Measurements from ENCODE around the gene SORCS3. TPM values are rescaled to one million over a fixed set of nuclear protein-coding genes. Genes with fewer than 3 reads are reported as not detected.

SORCS3 gene
- total RNA-seq, 1 experiment from 2014 or later = 0.18 TPM

DNA sequence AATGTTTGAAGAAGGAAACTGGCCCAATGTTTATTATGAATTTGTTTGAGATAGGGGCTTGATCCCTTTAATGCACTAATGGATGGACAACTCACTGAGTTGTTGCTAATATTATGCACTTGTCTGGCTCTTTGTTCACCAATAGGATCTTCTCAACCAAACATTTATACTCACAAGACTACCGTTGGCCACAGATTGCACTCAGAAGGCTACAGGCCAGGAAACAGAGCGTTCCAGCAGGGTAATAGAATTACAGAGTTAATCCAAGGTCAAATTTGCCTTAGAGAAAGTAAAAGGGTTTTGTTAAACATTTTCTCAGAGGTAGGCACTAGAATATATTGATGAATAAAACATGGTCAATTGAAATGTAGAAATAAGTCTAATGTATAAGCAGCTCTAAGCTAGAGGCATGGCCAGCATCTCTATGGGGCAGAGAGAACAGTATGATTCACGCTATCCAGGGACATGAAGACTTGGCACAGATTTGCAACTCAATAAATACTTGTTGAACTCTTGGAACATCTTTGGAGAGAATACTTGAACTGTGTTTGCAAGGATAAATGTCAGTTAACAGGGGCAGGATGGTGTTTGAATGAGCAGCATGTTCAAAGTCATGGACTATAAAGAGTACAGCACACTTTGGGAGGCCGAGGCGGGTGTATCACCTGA, 606.9 kb downstream of the SORCS3 start:
- H3K9me3 Mint-ChIP-seq (ENCODE audit: unreplicated experiment) = no peaks in the 10 kb centered on the region
- Histone ChIP-seq H3K36me3 (ENCODE audit: control insufficient read depth, insufficient read depth, low read length) (no peaks in the 10 kb centered on the region), H3K9me3 (no peaks in the 10 kb centered on the region), H3K27me3 (replicated peaks; ENCODE audit: control insufficient read depth, insufficient read depth, low read length) (no peaks in the 10 kb centered on the region), H3K4me1 (no peaks in the 10 kb centered on the region), H3K4me3 (ENCODE audit: low read depth, low read length) (no peak overlapping the region)
- POLR2A ChIA-PET = no interaction called here
- BruUV-seq (replicated peaks) = no TSS peak
- TF ChIP-seq, protein P1, sequence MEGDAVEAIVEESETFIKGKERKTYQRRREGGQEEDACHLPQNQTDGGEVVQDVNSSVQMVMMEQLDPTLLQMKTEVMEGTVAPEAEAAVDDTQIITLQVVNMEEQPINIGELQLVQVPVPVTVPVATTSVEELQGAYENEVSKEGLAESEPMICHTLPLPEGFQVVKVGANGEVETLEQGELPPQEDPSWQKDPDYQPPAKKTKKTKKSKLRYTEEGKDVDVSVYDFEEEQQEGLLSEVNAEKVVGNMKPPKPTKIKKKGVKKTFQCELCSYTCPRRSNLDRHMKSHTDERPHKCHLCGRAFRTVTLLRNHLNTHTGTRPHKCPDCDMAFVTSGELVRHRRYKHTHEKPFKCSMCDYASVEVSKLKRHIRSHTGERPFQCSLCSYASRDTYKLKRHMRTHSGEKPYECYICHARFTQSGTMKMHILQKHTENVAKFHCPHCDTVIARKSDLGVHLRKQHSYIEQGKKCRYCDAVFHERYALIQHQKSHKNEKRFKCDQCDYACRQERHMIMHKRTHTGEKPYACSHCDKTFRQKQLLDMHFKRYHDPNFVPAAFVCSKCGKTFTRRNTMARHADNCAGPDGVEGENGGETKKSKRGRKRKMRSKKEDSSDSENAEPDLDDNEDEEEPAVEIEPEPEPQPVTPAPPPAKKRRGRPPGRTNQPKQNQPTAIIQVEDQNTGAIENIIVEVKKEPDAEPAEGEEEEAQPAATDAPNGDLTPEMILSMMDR (IDR thresholded peaks at IDR 0.05; ENCODE audit: insufficient read depth in 1 of 2, low read depth in 1 of 2, low read length in 1 of 2, severe bottlenecking in 1 of 2, unreplicated experiment in 1 of 2) = no peak
- H3K4me3 Mint-ChIP-seq (ENCODE audit: unreplicated experiment) = no peak overlapping the region
- no peaks in the 10 kb centered on the region for H3K36me3 Mint-ChIP-seq (ENCODE audit: insufficient read depth, unreplicated experiment)
- no peak overlapping the region for H3K27ac Mint-ChIP-seq (ENCODE audit: unreplicated experiment)
- intact Hi-C loops (cut with micrococcal nuclease; ENCODE audit: unreplicated experiment) = no loop called here
- no peaks in the 10 kb centered on the region for H3K4me1 Mint-ChIP-seq (ENCODE audit: low read depth, unreplicated experiment)
- no peak for DNase-seq
- CTCF ChIA-PET = no interaction called here
- H3K27me3 Mint-ChIP-seq (ENCODE audit: insufficient read depth, unreplicated experiment) = peaks cover 9% of the 10 kb centered on the region

DNA sequence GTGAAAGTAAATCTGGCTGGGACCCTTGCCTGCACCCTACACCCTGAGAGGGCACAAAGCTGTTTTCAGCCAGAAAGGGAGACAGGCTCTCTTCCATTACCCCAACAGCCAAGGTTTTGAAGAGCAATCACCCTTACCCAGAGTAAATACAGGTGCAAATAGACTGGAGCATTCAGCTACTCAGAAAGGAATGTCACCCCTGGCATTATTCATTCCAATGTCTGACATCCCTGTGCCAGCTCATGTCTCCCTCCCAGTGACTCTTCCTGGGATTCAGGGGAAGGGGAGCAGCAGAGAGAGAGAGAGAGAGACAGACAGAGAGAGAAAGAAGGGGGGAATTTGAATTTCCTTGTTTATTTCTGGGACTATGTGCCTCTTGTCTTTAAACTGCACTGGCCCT, 611.8 kb downstream of the SORCS3 start:
- Mint-ChIP-seq H3K27ac (ENCODE audit: unreplicated experiment) (no peak overlapping the region), H3K9me3 (ENCODE audit: unreplicated experiment) (no peaks in the 10 kb centered on the region), H3K36me3 (ENCODE audit: insufficient read depth, unreplicated experiment) (no peaks in the 10 kb centered on the region), H3K27me3 (ENCODE audit: insufficient read depth, unreplicated experiment) (peaks cover 9% of the 10 kb centered on the region), H3K4me3 (ENCODE audit: unreplicated experiment) (no peak overlapping the region), H3K4me1 (ENCODE audit: low read depth, unreplicated experiment) (no peaks in the 10 kb centered on the region)
- TF ChIP-seq, protein P1 (IDR thresholded peaks at IDR 0.05; ENCODE audit: insufficient read depth in 1 of 2, low read depth in 1 of 2, low read length in 1 of 2, severe bottlenecking in 1 of 2, unreplicated experiment in 1 of 2) = no peak
- ChIA-PET CTCF (no interaction called here), POLR2A (no interaction called here)
- no peak overlapping the region for H3K4me3 ChIP-seq (ENCODE audit: low read depth, low read length)
- no peaks in the 10 kb centered on the region for H3K36me3 ChIP-seq (ENCODE audit: control insufficient read depth, insufficient read depth, low read length)
- H3K27me3 ChIP-seq (replicated peaks; ENCODE audit: control insufficient read depth, insufficient read depth, low read length) = no peaks in the 10 kb centered on the region
- no peaks in the 10 kb centered on the region for H3K9me3 ChIP-seq
- intact Hi-C loops (cut with micrococcal nuclease; ENCODE audit: unreplicated experiment) = no loop called here
- DNase-seq = no peak
- BruUV-seq (replicated peaks) = no TSS peak
- H3K4me1 ChIP-seq = no peaks in the 10 kb centered on the region

DNA sequence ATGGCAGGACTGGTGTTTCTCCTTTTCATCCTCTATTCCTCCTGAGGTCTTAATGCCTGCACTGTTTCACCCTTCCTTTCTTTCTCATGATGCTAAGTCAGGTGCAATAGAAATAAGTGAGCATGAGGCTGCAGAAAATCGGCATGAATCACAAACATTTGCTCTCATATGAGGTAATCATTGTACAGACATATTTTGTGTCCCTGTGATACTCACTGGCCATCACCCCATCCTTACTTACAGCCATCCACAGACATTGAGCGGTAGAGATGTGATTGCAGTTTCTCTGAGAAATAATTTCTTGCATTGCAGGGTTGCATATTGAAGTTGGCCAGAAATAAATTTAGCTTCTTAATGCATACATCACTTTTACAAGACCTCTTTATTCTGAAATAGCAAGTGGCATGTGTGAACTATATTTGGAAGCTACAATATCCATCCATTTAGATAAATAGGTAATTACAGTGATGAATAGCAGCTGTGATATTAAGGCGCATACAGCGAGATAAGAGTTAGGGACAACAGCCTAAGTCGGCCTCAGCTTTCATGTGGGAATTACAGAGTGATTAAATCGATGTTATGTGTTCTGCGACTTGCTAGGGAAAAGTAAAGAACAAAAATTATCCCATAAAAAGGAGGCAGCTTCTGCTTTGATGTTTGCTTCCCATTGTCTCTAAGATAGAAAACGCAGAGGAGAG, 612.6 kb downstream of the SORCS3 start:
- Histone ChIP-seq H3K4me3 (ENCODE audit: low read depth, low read length) (no peak overlapping the region), H3K27me3 (replicated peaks; ENCODE audit: control insufficient read depth, insufficient read depth, low read length) (no peaks in the 10 kb centered on the region), H3K36me3 (ENCODE audit: control insufficient read depth, insufficient read depth, low read length) (no peaks in the 10 kb centered on the region), H3K4me1 (no peaks in the 10 kb centered on the region), H3K9me3 (no peaks in the 10 kb centered on the region)
- Mint-ChIP-seq H3K36me3 (ENCODE audit: insufficient read depth, unreplicated experiment) (no peaks in the 10 kb centered on the region), H3K27me3 (ENCODE audit: insufficient read depth, unreplicated experiment) (peaks cover 9% of the 10 kb centered on the region), H3K4me3 (ENCODE audit: unreplicated experiment) (no peak overlapping the region), H3K27ac (ENCODE audit: unreplicated experiment) (no peak overlapping the region), H3K4me1 (ENCODE audit: low read depth, unreplicated experiment) (no peaks in the 10 kb centered on the region), H3K9me3 (ENCODE audit: unreplicated experiment) (no peaks in the 10 kb centered on the region)
- ChIA-PET CTCF (no interaction called here), POLR2A (no interaction called here)
- DNase-seq = no peak
- no TSS peak for BruUV-seq (replicated peaks)
- intact Hi-C loops (cut with micrococcal nuclease; ENCODE audit: unreplicated experiment) = no loop called here
- TF ChIP-seq, protein P1 (IDR thresholded peaks at IDR 0.05; ENCODE audit: insufficient read depth in 1 of 2, low read depth in 1 of 2, low read length in 1 of 2, severe bottlenecking in 1 of 2, unreplicated experiment in 1 of 2) = no peak

All from Caco-2 (cell line).